T-cell (primary cell): ENCODE measurements around the gene ARPC3. TPM values are rescaled to one million over a fixed set of nuclear protein-coding genes. Genes with fewer than 3 reads are reported as not detected.
A peak's percentile ranks its signal among the peaks of the same experiment; 100 is the strongest.
"Not testable (repeated sequence)": the region's sequence is repeated elsewhere in the genome, so short reads cannot be mapped to it uniquely, and the experiment has no call there.

Source experiments
- ATAC-seq, 4 experiments: fragments of 200-7000 bp in 3 of 4; fragments of 150-1000 bp in 1 of 4; cut with Tn5 transposase; replicated peaks in 1 of 4; 1 replicate in 3 of 4; 2 replicates in 1 of 4; pipeline ENCODE4 v1.10.0; 2021; ENCODE audit warnings: moderate library complexity in 3 of 4, mild to moderate bottlenecking in 2 of 4, moderate number of reproducible peaks in 1 of 4
- CTCF ChIA-PET, 2 donors: fragments of 300-600 bp; sonication (Branson Sonifier 250); formaldehyde crosslinking; loops; one replicate each; lab custom pipeline; 2022; ENCODE audit warnings: antibody characterized with exemption in 2 of 2; lab: Charles Lee
- POLR2A ChIA-PET, 2 donors: fragments of 300-600 bp; sonication (Branson Sonifier 250); formaldehyde crosslinking; loops; one replicate each; lab custom pipeline; 2022; ENCODE audit warnings: antibody characterized with exemption in 2 of 2; lab: Charles Lee
- DNase-seq, 35 experiments: peaks; one replicate each; pipeline versions ENCODE4 v3.0.0 to v3.0.0-alpha.2; 2013 to 2023
- H3K27ac ChIP-seq: one replicate; pipeline ENCODE4 v1.5.1; 2013; ENCODE audit warnings: low read length
- H3K27me3 ChIP-seq, 2 experiments: replicated peaks in 1 of 2; 1 replicate in 1 of 2; 2 replicates in 1 of 2; pipeline versions ENCODE4 v1.6.1 to v1.7.0; 2013; ENCODE audit warnings: low read length in 1 of 2, mixed read lengths in 1 of 2; ENCODE audit not compliant: control insufficient read depth in 2 of 2, insufficient read depth in 2 of 2; ENCODE audit errors: extremely low read depth in 1 of 2
- H3K36me3 ChIP-seq, 2 donors: 1 replicate in 1 of 2; 2 replicates in 1 of 2; pipeline versions ENCODE4 v1.6.1 to v1.7.0; 2013; ENCODE audit warnings: low read length in 1 of 2; ENCODE audit not compliant: control insufficient read depth in 2 of 2, insufficient read depth in 1 of 2; ENCODE audit errors: extremely low read depth in 1 of 2
- H3K4me1 ChIP-seq, 2 experiments: 1 replicate in 1 of 2; 2 replicates in 1 of 2; pipeline versions ENCODE4 v1.6.1 to v1.7.0; 2013; ENCODE audit warnings: low read length in 2 of 2, mixed read lengths in 1 of 2; ENCODE audit not compliant: insufficient read depth in 2 of 2, control insufficient read depth in 1 of 2; ENCODE audit errors: extremely low read depth in 1 of 2
- H3K4me3 ChIP-seq, 2 donors: 1 replicate in 1 of 2; 2 replicates in 1 of 2; pipeline versions ENCODE4 v1.5.1 to v1.7.0; 2013; ENCODE audit warnings: mild to moderate bottlenecking in 2 of 2, low read length in 1 of 2, moderate library complexity in 1 of 2; ENCODE audit not compliant: control insufficient read depth in 1 of 2; ENCODE audit errors: extremely low read depth in 1 of 2
- H3K9me3 ChIP-seq: 2 replicates; pipeline ENCODE4 v1.7.0; 2013
- H3K27ac Mint-ChIP-seq, 2 donors: one replicate each; pipeline ENCODE4 v1.8.0; 2020 to 2021; ENCODE audit warnings: mild to moderate bottlenecking in 2 of 2, mixed read lengths in 2 of 2
- H3K27me3 Mint-ChIP-seq, 2 donors: one replicate each; pipeline ENCODE4 v1.8.0; 2021 to 2022; ENCODE audit warnings: mixed read lengths in 2 of 2
- H3K36me3 Mint-ChIP-seq: one replicate; pipeline ENCODE4 v1.8.0; 2021; ENCODE audit warnings: mixed read lengths
- H3K4me1 Mint-ChIP-seq, 3 donors: one replicate each; pipeline ENCODE4 v1.8.0; 2020 to 2022; ENCODE audit warnings: mixed read lengths in 3 of 3, mild to moderate bottlenecking in 1 of 3
- H3K4me3 Mint-ChIP-seq, 3 donors: one replicate each; pipeline ENCODE4 v1.8.0; 2020 to 2022; ENCODE audit warnings: mild to moderate bottlenecking in 3 of 3, mixed read lengths in 3 of 3, moderate library complexity in 3 of 3
- H3K9me3 Mint-ChIP-seq, 3 donors: one replicate each; pipeline ENCODE4 v1.8.0; 2020 to 2022; ENCODE audit warnings: mixed read lengths in 3 of 3
- WGBS: methylation state at CpG from one replicate; pipeline ENCODE4 v1.1.5; 2013; ENCODE audit warnings: missing lambda C conversion rate; ENCODE audit not compliant: insufficient coverage; 5-methylcytosine and 5-hydroxymethylcytosine counted together
- total RNA-seq, 35 experiments: library from RNA in 6 of 35; stranded (reverse) in 6 of 35; fragments of 120-200 nt in 1 of 35; gene quantifications; one replicate each; pipeline versions ENCODE4 v1.2.1 to v1.2.4 and lab custom pipeline; 2013 to 2026

The ARPC3 gene
- total RNA-seq, 5 donors from 2014 or later (not counting 1 experiment from before 2014, with no cell fraction given) = 177 to 204 (median 191) TPM

GRCh38 chr12:110451263-110451662 lies 1.1 kb upstream of the ARPC3 start:
- Mint-ChIP-seq H3K4me1 (peaks cover 33 to 41% (median 38%) of the 10 kb centered on the region in 3 donors), H3K36me3 (peaks cover 24% of the 10 kb centered on the region), H3K27ac (peak overlapping the region; percentile 94 to 100), H3K4me3 (peak overlapping the region in 2 of 3 donors; percentile 100), H3K9me3 (no peaks in the 10 kb centered on the region), H3K27me3 (no peaks in the 10 kb centered on the region)
- ATAC-seq (no peak), DNase-seq (no peak)
- CTCF ChIA-PET = interaction anchor here (0.7 to 3.4 kb wide), 5 partner anchors 17 to 436 kb away, joined by 3 to 64 read pairs (median 14); partner anchors contain the start of genes FAM216A (in 1 of the 2) and GPN3 (in 1 of the 2)
- H3K27me3 ChIP-seq = no peaks in the 10 kb centered on the region
- peaks cover 10 to 30% of the 10 kb centered on the region in 2 donors for H3K36me3 ChIP-seq
- H3K4me3 ChIP-seq = no peak overlapping the region
- POLR2A ChIA-PET = interaction anchor here (0.5 to 2.4 kb wide), 2 partner anchors 18 to 20 kb away, joined by 5 to 9 read pairs; partner anchors contain the start of genes FAM216A (in 1 of the 2) and GPN3 (in 1 of the 2)
- 89% methylated on average over 1 of the region's 1 CpG for WGBS
- H3K9me3 ChIP-seq = no peaks in the 10 kb centered on the region
- H3K27ac ChIP-seq = no peak overlapping the region
- H3K4me1 ChIP-seq = peaks cover 10 to 33% of the 10 kb centered on the region in 2 experiments

- 80% methylated on average over 2 of the region's 3 CpGs for WGBS
- no peak overlapping the region for H3K4me3 Mint-ChIP-seq
- ATAC-seq = no peak
- peaks cover 26% of the 10 kb centered on the region for H3K36me3 Mint-ChIP-seq
- no peaks in the 10 kb centered on the region for H3K27me3 Mint-ChIP-seq
- POLR2A ChIA-PET = interaction anchor here in 1 of 2 donors (0.8 kb wide), 1 partner anchor 161 kb away, joined by 4 read pairs; no protein-coding TSS in a partner anchor
- Histone ChIP-seq H3K27ac (no peak overlapping the region), H3K4me3 (no peak overlapping the region), H3K9me3 (no peaks in the 10 kb centered on the region), H3K27me3 (no peaks in the 10 kb centered on the region), H3K4me1 (peaks cover 10 to 30% of the 10 kb centered on the region in 2 experiments), H3K36me3 (peaks cover 19 to 61% of the 10 kb centered on the region in 2 donors)
- no peak overlapping the region for H3K27ac Mint-ChIP-seq
- no peaks in the 10 kb centered on the region for H3K9me3 Mint-ChIP-seq
- DNase-seq = no peak
- H3K4me1 Mint-ChIP-seq = peaks cover 29 to 38% (median 34%) of the 10 kb centered on the region in 3 donors
- CTCF ChIA-PET = no interaction called here
Observed at GRCh38 chr12:110444455-110444854, 5.7 kb downstream of the ARPC3 start.

- peaks cover 6 to 50% of the 10 kb centered on the region in 2 donors for H3K36me3 ChIP-seq
- ChIA-PET CTCF (no interaction called here), POLR2A (no interaction called here)
- DNase-seq = no peak
- Mint-ChIP-seq H3K27ac (no peak overlapping the region), H3K9me3 (no peaks in the 10 kb centered on the region), H3K27me3 (no peaks in the 10 kb centered on the region), H3K4me3 (no peak overlapping the region), H3K4me1 (peaks cover 0 to 3% (median 0%) of the 10 kb centered on the region in 3 donors), H3K36me3 (peaks cover 29% of the 10 kb centered on the region)
- no peak for ATAC-seq
- H3K4me1 ChIP-seq = peaks cover 0 to under 1% of the 10 kb centered on the region in 2 experiments
- H3K27ac ChIP-seq = no peak overlapping the region
- no peaks in the 10 kb centered on the region for H3K27me3 ChIP-seq
- H3K9me3 ChIP-seq = no peaks in the 10 kb centered on the region
- no peak overlapping the region for H3K4me3 ChIP-seq
- WGBS = no CpG with 5 or more reads among the region's 2 CpGs
Observed at GRCh38 chr12:110436231-110436630, 13.9 kb downstream of the ARPC3 start.

GRCh38 chr12:110431957-110432587 lies 18.1 kb downstream of the ARPC3 start:
- H3K4me1 Mint-ChIP-seq = peaks cover 0 to 3% (median 0%) of the 10 kb centered on the region in 3 donors
- ATAC-seq (peak in 1 of 4 experiments; percentile 26), DNase-seq (no peak)
- peaks cover 16% of the 10 kb centered on the region for H3K36me3 Mint-ChIP-seq
- H3K27ac Mint-ChIP-seq = no peak overlapping the region
- no peaks in the 10 kb centered on the region for H3K9me3 Mint-ChIP-seq
- Histone ChIP-seq H3K36me3 (peaks cover 0 to 16% of the 10 kb centered on the region in 2 donors), H3K27ac (no peak overlapping the region), H3K27me3 (peaks cover 0 to 7% of the 10 kb centered on the region in 2 experiments), H3K9me3 (no peaks in the 10 kb centered on the region), H3K4me3 (peak overlapping the region in 1 of 2 donors; percentile 55), H3K4me1 (peaks cover 0 to 4% of the 10 kb centered on the region in 2 experiments)
- H3K4me3 Mint-ChIP-seq = peak overlapping the region in 1 of 3 donors; percentile 100
- ChIA-PET POLR2A (interaction anchor here in 1 of 2 donors (0.5 to 0.9 kb wide), 2 partner anchors 21 to 332 kb away, joined by 4 to 5 read pairs; no protein-coding TSS in a partner anchor), CTCF (interaction anchor here (0.5 to 2.0 kb wide), 49 partner anchors 8 to 521 kb away, joined by 3 to 64 read pairs (median 5); partner anchors contain the start of genes ARPC3 (in 2 of the 2), ANAPC7 (in 1 of the 2), FAM216A (in 1 of the 2) and GPN3 (in 1 of the 2))
- no peaks in the 10 kb centered on the region for H3K27me3 Mint-ChIP-seq
- 73% methylated on average over 2 of the region's 12 CpGs for whole genome bisulfite sequencing

GRCh38 chr12:110429676-110430075 lies 20.5 kb downstream of the ARPC3 start:
- DNase-seq, H3K4me3 ChIP-seq, H3K4me3 Mint-ChIP-seq, ATAC-seq, H3K27me3 ChIP-seq, H3K27ac ChIP-seq, H3K9me3 Mint-ChIP-seq, H3K27me3 Mint-ChIP-seq, H3K36me3 Mint-ChIP-seq, H3K36me3 ChIP-seq, CTCF ChIA-PET, H3K4me1 Mint-ChIP-seq, POLR2A ChIA-PET, H3K27ac Mint-ChIP-seq, H3K4me1 ChIP-seq, H3K9me3 ChIP-seq: not testable (repeated sequence)
- 98% methylated on average over 7 of the region's 15 CpGs for WGBS

- no peak overlapping the region for H3K4me3 Mint-ChIP-seq
- no peaks in the 10 kb centered on the region for H3K36me3 Mint-ChIP-seq
- DNase-seq (no peak), ATAC-seq (no peak)
- H3K36me3 ChIP-seq = no peaks in the 10 kb centered on the region
- POLR2A ChIA-PET = no interaction called here
- H3K4me1 ChIP-seq = peaks cover 0 to 4% of the 10 kb centered on the region in 2 experiments
- H3K9me3 Mint-ChIP-seq = no peaks in the 10 kb centered on the region
- WGBS = no CpG with 5 or more reads among the region's 3 CpGs
- no peaks in the 10 kb centered on the region for H3K9me3 ChIP-seq
- CTCF ChIA-PET = no interaction called here
- H3K4me1 Mint-ChIP-seq = peaks cover 0 to 2% (median 0%) of the 10 kb centered on the region in 3 donors
- peaks cover 0 to 7% of the 10 kb centered on the region in 2 experiments for H3K27me3 ChIP-seq
- H3K27me3 Mint-ChIP-seq = no peaks in the 10 kb centered on the region
- no peak overlapping the region for H3K27ac ChIP-seq
- no peak overlapping the region for H3K27ac Mint-ChIP-seq
- H3K4me3 ChIP-seq = no peak overlapping the region
Observed at GRCh38 chr12:110426406-110426805, 23.7 kb downstream of the ARPC3 start.
